ENCODE measurements around the gene CEMIP2. TPM values are rescaled to one million over a fixed set of nuclear protein-coding genes. Genes with fewer than 3 reads are reported as not detected.
A peak's percentile ranks its signal among the peaks of the same experiment; 100 is the strongest.

Gene CEMIP2
- total RNA-seq, 5 donors from 2014 or later (not counting 1 experiment from before 2014, with no cell fraction given), result 82.1 to 285 (median 90.8) TPM

DNA sequence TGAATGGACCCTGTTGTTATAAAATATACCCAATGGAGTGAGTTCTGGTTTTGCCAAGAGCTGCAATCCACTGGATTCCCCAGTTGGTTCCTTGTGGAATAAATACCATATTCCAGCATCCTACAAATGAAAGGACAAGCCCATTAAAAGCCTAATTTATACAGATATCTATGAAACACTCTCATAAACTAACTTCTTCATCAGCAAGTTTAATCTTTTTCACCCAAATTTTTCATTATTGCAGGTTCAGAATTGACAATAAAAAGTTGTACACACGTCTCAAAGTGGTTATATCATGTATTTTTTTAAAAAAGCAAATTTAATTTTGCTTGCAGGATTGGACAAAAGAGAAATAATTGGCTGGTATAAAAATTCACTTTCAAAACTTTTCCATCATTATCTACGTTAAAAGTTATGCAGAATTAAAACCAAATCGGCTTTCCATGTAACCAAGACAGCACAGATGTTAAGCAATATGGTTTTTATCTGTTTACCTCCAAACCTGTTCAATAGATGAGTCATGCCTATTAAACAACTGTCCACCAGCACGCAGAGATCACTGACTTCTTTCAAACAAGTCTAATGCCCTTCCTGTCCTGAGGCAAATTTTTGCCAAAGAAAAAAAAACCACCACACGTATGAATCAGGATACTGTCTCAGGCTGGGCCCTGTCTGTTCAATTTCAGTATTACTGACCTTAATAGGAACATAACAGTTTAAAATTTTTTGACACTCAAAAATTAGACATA, 42.5 kb downstream of the CEMIP2 start:
- POLR2A ChIA-PET, result no interaction called here
- no peaks in the 10 kb centered on the region for H3K27me3 Mint-ChIP-seq

DNA sequence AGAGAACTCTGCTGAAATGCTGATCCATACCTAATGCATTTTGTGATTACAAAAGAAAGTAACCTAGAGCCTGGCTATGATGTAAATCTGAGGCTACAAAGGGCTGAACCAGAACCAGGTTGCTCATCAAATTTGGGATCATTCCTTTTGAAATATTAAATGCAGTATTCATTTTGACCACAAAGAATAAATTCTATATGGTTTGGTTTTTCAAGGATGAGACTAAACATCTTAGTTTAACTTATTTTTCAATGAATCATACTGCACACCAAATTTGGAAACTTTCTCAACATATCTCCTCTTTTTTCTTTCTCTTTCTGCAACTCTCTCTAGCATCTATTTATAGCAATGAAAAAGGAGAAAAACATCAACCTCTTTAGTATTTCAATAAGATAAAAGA, 46.5 kb downstream of the CEMIP2 start:
- Histone ChIP-seq H3K4me3 (ENCODE audit: control insufficient read depth in 1 of 2, extremely low read depth in 1 of 2, low read length in 1 of 2) (no peak overlapping the region), H3K4me1 (ENCODE audit: control insufficient read depth in 1 of 2, extremely low read depth in 1 of 2, insufficient read depth in 2 of 2, low read length in 2 of 2) (no peaks in the 10 kb centered on the region), H3K27me3 (replicated peaks in 1 of 2; ENCODE audit: control insufficient read depth in 2 of 2, extremely low read depth in 1 of 2, insufficient read depth in 2 of 2, low read length in 1 of 2) (no peaks in the 10 kb centered on the region), H3K36me3 (ENCODE audit: control insufficient read depth in 2 of 2, extremely low read depth in 1 of 2, insufficient read depth in 1 of 2, low read length in 1 of 2) (peaks cover 0 to 73% of the 10 kb centered on the region in 2 donors), H3K9me3 (no peaks in the 10 kb centered on the region), H3K27ac (ENCODE audit: low read length) (no peak overlapping the region)
- Mint-ChIP-seq H3K27ac (no peak overlapping the region), H3K4me3 (no peak overlapping the region), H3K4me1 (peaks cover 6 to 25% (median 9%) of the 10 kb centered on the region in 3 donors), H3K9me3 (no peaks in the 10 kb centered on the region), H3K36me3 (peaks cover 64% of the 10 kb centered on the region), H3K27me3 (no peaks in the 10 kb centered on the region)
- CTCF ChIA-PET, result interaction anchor here (0.7 kb wide), 2 partner anchors 15 to 45 kb away, joined by 3 to 5 read pairs; no protein-coding TSS in a partner anchor
- POLR2A ChIA-PET, result interaction anchor here (0.6 to 1.4 kb wide), 2 partner anchors 16 to 80 kb away, joined by 5 to 8 read pairs; no protein-coding TSS in a partner anchor
- no peak for DNase-seq
- no peak for ATAC-seq (replicated peaks in 1 of 4)

More for the DNA sequence above, 42.5 kb downstream of the CEMIP2 start:
- Histone ChIP-seq H3K27me3 (replicated peaks in 1 of 2; ENCODE audit: control insufficient read depth in 2 of 2, extremely low read depth in 1 of 2, insufficient read depth in 2 of 2, low read length in 1 of 2) (no peaks in the 10 kb centered on the region), H3K4me3 (ENCODE audit: control insufficient read depth in 1 of 2, extremely low read depth in 1 of 2, low read length in 1 of 2) (no peak overlapping the region), H3K9me3 (no peaks in the 10 kb centered on the region), H3K36me3 (ENCODE audit: control insufficient read depth in 2 of 2, extremely low read depth in 1 of 2, insufficient read depth in 1 of 2, low read length in 1 of 2) (peaks cover 5 to 78% of the 10 kb centered on the region in 2 donors), H3K4me1 (ENCODE audit: control insufficient read depth in 1 of 2, extremely low read depth in 1 of 2, insufficient read depth in 2 of 2, low read length in 2 of 2) (no peaks in the 10 kb centered on the region), H3K27ac (ENCODE audit: low read length) (no peak overlapping the region)
- no peak overlapping the region for H3K4me3 Mint-ChIP-seq
- no peaks in the 10 kb centered on the region for H3K9me3 Mint-ChIP-seq
- H3K4me1 Mint-ChIP-seq, result peaks cover 2 to 12% (median 3%) of the 10 kb centered on the region in 3 donors
- DNase-seq, result no peak
- no CpG with 5 or more reads among the region's 5 CpGs for WGBS (ENCODE audit: insufficient coverage)
- no peak overlapping the region for H3K27ac Mint-ChIP-seq
- CTCF ChIA-PET, result no interaction called here
- H3K36me3 Mint-ChIP-seq, result peaks cover 73% of the 10 kb centered on the region
- no peak for ATAC-seq (replicated peaks in 1 of 4)

DNA sequence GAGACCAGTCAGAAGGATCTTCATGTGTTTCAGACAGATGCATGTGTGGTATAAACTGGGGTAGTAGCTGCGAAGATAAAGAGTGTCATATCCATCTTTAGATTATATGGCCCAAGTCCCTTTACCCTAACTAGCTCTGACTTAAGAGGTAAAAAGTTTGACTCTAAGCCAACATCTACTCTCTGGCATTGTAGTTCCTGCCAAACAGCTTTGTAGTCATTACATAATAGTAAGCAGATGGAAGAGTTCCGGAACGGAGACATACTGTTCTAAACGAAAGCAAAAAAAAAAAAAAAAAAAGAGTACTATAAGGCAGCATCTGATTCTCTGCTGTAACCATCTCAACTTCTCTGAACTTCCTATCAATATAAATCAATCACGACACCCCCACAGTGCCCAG, 48.8 kb downstream of the CEMIP2 start:
- H3K36me3 ChIP-seq (ENCODE audit: control insufficient read depth in 2 of 2, extremely low read depth in 1 of 2, insufficient read depth in 1 of 2, low read length in 1 of 2), result peaks cover 4 to 64% of the 10 kb centered on the region in 2 donors
- CTCF ChIA-PET, result interaction anchor here in 1 of 2 donors (0.7 kb wide), 2 partner anchors 85 to 169 kb away, joined by 3 to 5 read pairs; no protein-coding TSS in a partner anchor
- POLR2A ChIA-PET, result interaction anchor here (0.6 to 0.7 kb wide), 3 partner anchors 9 to 47 kb away, joined by 4 to 8 read pairs (median 6); no protein-coding TSS in a partner anchor
- H3K4me1 ChIP-seq (ENCODE audit: control insufficient read depth in 1 of 2, extremely low read depth in 1 of 2, insufficient read depth in 2 of 2, low read length in 2 of 2), result no peaks in the 10 kb centered on the region
- DNase-seq (no peak), ATAC-seq (replicated peaks in 1 of 4) (peak in 2 of 4 experiments; percentile 23 to 71)
- Mint-ChIP-seq H3K4me3 (no peak overlapping the region), H3K27ac (no peak overlapping the region), H3K27me3 (no peaks in the 10 kb centered on the region), H3K4me1 (peaks cover 6 to 25% (median 9%) of the 10 kb centered on the region in 3 donors), H3K36me3 (peaks cover 52% of the 10 kb centered on the region), H3K9me3 (no peaks in the 10 kb centered on the region)
- no peaks in the 10 kb centered on the region for H3K9me3 ChIP-seq
- H3K4me3 ChIP-seq (ENCODE audit: control insufficient read depth in 1 of 2, extremely low read depth in 1 of 2, low read length in 1 of 2), result no peak overlapping the region
- H3K27me3 ChIP-seq (replicated peaks in 1 of 2; ENCODE audit: control insufficient read depth in 2 of 2, extremely low read depth in 1 of 2, insufficient read depth in 2 of 2, low read length in 1 of 2), result no peaks in the 10 kb centered on the region
- no peak overlapping the region for H3K27ac ChIP-seq (ENCODE audit: low read length)
- WGBS (ENCODE audit: insufficient coverage), result 100% methylated on average over 1 of the region's 5 CpGs

DNA sequence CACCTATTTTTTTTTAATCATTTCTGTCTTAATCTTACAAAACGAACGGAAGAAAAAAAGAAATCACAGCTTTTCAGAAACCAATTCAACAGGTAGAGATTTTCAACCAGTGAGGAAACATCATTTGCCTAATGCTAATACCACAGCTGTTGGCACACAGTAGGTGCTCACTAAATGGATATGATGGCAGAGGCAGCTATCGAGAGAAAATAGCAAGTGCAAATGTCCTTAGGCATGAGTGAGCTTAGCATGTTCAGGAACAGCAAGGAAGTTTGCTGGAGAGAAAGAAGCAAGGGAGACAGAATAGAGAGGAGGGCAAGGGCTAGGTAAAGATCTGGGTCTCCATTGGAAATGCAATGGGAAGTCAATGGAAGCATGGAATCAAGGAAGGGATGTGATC, 49.2 kb downstream of the CEMIP2 start:
- no peaks in the 10 kb centered on the region for H3K9me3 Mint-ChIP-seq
- 100% methylated on average over 1 of the region's 3 CpGs for WGBS (ENCODE audit: insufficient coverage)
- H3K4me3 ChIP-seq (ENCODE audit: control insufficient read depth in 1 of 2, extremely low read depth in 1 of 2, low read length in 1 of 2), result no peak overlapping the region
- no peak overlapping the region for H3K27ac ChIP-seq (ENCODE audit: low read length)
- no peaks in the 10 kb centered on the region for H3K4me1 ChIP-seq (ENCODE audit: control insufficient read depth in 1 of 2, extremely low read depth in 1 of 2, insufficient read depth in 2 of 2, low read length in 2 of 2)
- no peaks in the 10 kb centered on the region for H3K9me3 ChIP-seq
- peaks cover 6 to 25% (median 9%) of the 10 kb centered on the region in 3 donors for H3K4me1 Mint-ChIP-seq
- DNase-seq (no peak), ATAC-seq (replicated peaks in 1 of 4) (no peak)
- H3K27me3 Mint-ChIP-seq, result no peaks in the 10 kb centered on the region
- ChIA-PET POLR2A (interaction anchor here (0.6 to 0.7 kb wide), 3 partner anchors 9 to 47 kb away, joined by 4 to 8 read pairs (median 6); no protein-coding TSS in a partner anchor), CTCF (interaction anchor here in 1 of 2 donors (0.7 kb wide), 2 partner anchors 85 to 169 kb away, joined by 3 to 5 read pairs; no protein-coding TSS in a partner anchor)
- no peak overlapping the region for H3K4me3 Mint-ChIP-seq
- H3K36me3 Mint-ChIP-seq, result peaks cover 52% of the 10 kb centered on the region
- no peak overlapping the region for H3K27ac Mint-ChIP-seq
- no peaks in the 10 kb centered on the region for H3K27me3 ChIP-seq (replicated peaks in 1 of 2; ENCODE audit: control insufficient read depth in 2 of 2, extremely low read depth in 1 of 2, insufficient read depth in 2 of 2, low read length in 1 of 2)
- H3K36me3 ChIP-seq (ENCODE audit: control insufficient read depth in 2 of 2, extremely low read depth in 1 of 2, insufficient read depth in 1 of 2, low read length in 1 of 2), result peaks cover 4 to 65% of the 10 kb centered on the region in 2 donors

DNA sequence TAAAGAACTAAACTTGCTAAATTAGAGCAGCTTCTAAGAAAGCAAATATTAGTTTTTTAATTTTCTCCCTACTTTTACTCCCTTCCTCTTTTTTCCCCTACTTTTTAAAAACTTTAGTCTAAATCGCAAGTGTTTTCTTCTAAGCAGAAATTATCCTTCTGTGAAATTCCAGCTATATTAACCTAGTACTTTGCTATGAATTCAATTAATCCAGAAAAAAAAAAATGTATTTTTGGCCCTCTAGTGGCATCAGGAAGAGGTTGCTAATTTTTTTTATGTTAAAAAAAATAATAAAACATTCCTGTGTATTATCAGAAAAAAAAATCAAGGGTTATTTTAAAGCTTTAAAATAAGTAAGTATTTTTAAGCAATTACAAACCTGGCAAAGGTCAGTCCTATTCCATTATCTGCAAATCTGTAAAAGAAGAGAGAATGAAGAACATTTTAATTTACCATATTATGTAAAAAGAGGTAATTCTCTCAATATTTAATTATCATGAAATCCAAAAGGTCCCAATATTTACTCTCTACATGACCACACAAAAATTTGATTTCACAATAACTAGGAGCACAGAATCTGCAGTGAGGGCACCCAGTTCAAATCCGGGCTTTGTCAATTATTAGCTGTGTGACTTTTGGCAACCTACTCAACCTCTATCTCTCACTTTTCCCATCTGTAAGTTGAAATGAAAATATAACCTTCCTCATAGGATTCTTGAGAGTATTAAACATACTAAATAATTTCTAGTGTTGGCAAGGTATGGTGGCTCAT, 52.0 kb downstream of the CEMIP2 start:
- POLR2A ChIA-PET, result interaction anchor here (0.5 to 0.7 kb wide), 4 partner anchors 13 to 1467 kb away, joined by 3 to 9 read pairs (median 3); no protein-coding TSS in a partner anchor

DNA sequence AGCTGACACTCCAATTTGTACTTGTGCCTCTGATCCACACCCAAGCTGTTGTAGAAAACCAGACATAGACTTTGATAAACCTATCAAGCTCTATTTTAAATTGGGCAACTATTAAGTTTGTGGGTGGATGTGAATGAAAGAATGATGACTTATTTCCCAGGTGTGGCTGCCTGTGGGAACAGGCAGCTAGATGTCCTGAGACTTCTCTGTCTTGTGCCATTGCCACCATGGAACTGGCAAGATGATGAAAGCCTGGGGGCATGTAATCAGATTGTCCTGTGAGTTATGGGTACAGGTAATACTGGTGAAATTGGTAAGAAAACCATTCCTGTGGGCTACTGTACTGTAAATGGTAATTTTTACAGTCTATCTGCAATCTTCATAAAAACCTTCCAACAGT, 57.5 kb downstream of the CEMIP2 start:
- Histone ChIP-seq H3K4me3 (ENCODE audit: control insufficient read depth in 1 of 2, extremely low read depth in 1 of 2, low read length in 1 of 2) (no peak overlapping the region), H3K9me3 (no peaks in the 10 kb centered on the region), H3K36me3 (ENCODE audit: control insufficient read depth in 2 of 2, extremely low read depth in 1 of 2, insufficient read depth in 1 of 2, low read length in 1 of 2) (peaks cover 4 to 76% of the 10 kb centered on the region in 2 donors), H3K27me3 (replicated peaks in 1 of 2; ENCODE audit: control insufficient read depth in 2 of 2, extremely low read depth in 1 of 2, insufficient read depth in 2 of 2, low read length in 1 of 2) (no peaks in the 10 kb centered on the region), H3K4me1 (ENCODE audit: control insufficient read depth in 1 of 2, extremely low read depth in 1 of 2, insufficient read depth in 2 of 2, low read length in 2 of 2) (no peaks in the 10 kb centered on the region), H3K27ac (ENCODE audit: low read length) (no peak overlapping the region)
- peaks cover 0 to 11% (median 0%) of the 10 kb centered on the region in 3 donors for H3K4me1 Mint-ChIP-seq
- H3K9me3 Mint-ChIP-seq, result no peaks in the 10 kb centered on the region
- peaks cover 64% of the 10 kb centered on the region for H3K36me3 Mint-ChIP-seq
- peak overlapping the region in 1 of 2 donors; percentile 37 for H3K27ac Mint-ChIP-seq
- DNase-seq, result no peak
- ATAC-seq (replicated peaks in 1 of 4), result no peak
- POLR2A ChIA-PET, result interaction anchor here (0.6 to 1.0 kb wide), 4 partner anchors 16 to 164 kb away, joined by 3 to 5 read pairs (median 3); no protein-coding TSS in a partner anchor
- CTCF ChIA-PET, result interaction anchor here (0.5 to 0.9 kb wide), 3 partner anchors 28 to 120 kb away, joined by 3 to 6 read pairs (median 3); no protein-coding TSS in a partner anchor
- H3K27me3 Mint-ChIP-seq, result no peaks in the 10 kb centered on the region
- H3K4me3 Mint-ChIP-seq, result no peak overlapping the region

More for the DNA sequence above, 52.0 kb downstream of the CEMIP2 start:
- Histone ChIP-seq H3K4me3 (ENCODE audit: control insufficient read depth in 1 of 2, extremely low read depth in 1 of 2, low read length in 1 of 2) (no peak overlapping the region), H3K27me3 (replicated peaks in 1 of 2; ENCODE audit: control insufficient read depth in 2 of 2, extremely low read depth in 1 of 2, insufficient read depth in 2 of 2, low read length in 1 of 2) (no peaks in the 10 kb centered on the region), H3K9me3 (no peaks in the 10 kb centered on the region), H3K36me3 (ENCODE audit: control insufficient read depth in 2 of 2, extremely low read depth in 1 of 2, insufficient read depth in 1 of 2, low read length in 1 of 2) (peaks cover 4 to 68% of the 10 kb centered on the region in 2 donors), H3K27ac (ENCODE audit: low read length) (no peak overlapping the region), H3K4me1 (ENCODE audit: control insufficient read depth in 1 of 2, extremely low read depth in 1 of 2, insufficient read depth in 2 of 2, low read length in 2 of 2) (no peaks in the 10 kb centered on the region)
- no peak overlapping the region for H3K4me3 Mint-ChIP-seq
- ATAC-seq (replicated peaks in 1 of 4), result no peak
- no CpG with 5 or more reads among the region's 2 CpGs for WGBS (ENCODE audit: insufficient coverage)
- CTCF ChIA-PET, result interaction anchor here (0.6 to 3.5 kb wide), 15 partner anchors 24 to 196 kb away, joined by 3 to 29 read pairs (median 4); no protein-coding TSS in a partner anchor
- H3K4me1 Mint-ChIP-seq, result peaks cover 6 to 13% (median 7%) of the 10 kb centered on the region in 3 donors
- H3K9me3 Mint-ChIP-seq, result no peaks in the 10 kb centered on the region
- no peak overlapping the region for H3K27ac Mint-ChIP-seq
- DNase-seq, result no peak
- H3K36me3 Mint-ChIP-seq, result peaks cover 56% of the 10 kb centered on the region
- H3K27me3 Mint-ChIP-seq, result no peaks in the 10 kb centered on the region
